H1 (cell line): ENCODE results near the gene TMTC2. TPM values are rescaled to one million over a fixed set of nuclear protein-coding genes. Genes with fewer than 3 reads are reported as not detected.

Experiments
- CTCF ChIA-PET: fragments of 300-600 bp; sonication (Branson Sonifier 250); formaldehyde crosslinking; loops from one replicate; lab custom pipeline; 2021; ENCODE audit not compliant: partially characterized antibody; lab: Charles Lee
- POLR2A ChIA-PET: fragments of 300-600 bp; sonication (Branson Sonifier 250); formaldehyde crosslinking; loops from one replicate; lab custom pipeline; 2021; ENCODE audit warnings: inconsistent platforms; ENCODE audit not compliant: partially characterized antibody; lab: Charles Lee
- DNase-seq, 2 experiments: peaks; one replicate each; pipeline versions ENCODE4 v3.0.0 to v3.0.0-alpha.2; 2010 to 2022; ENCODE audit warnings: low spot score in 2 of 2, low read depth in 1 of 2, mixed read lengths in 1 of 2
- FAIRE-seq: peaks from 2 replicates; lab custom pipeline; 2011; peaks lifted over from hg19 to GRCh38; lab: Jason Lieb, UNC
- H2AFZ ChIP-seq: 2 replicates; pipeline ENCODE4 v1.8.1; 2012; ENCODE audit warnings: low read length, inconsistent platforms
- H2AK5ac ChIP-seq: 2 replicates; pipeline ENCODE4 v1.6.1; 2013; ENCODE audit warnings: low read depth, low read length
- H2BK120ac ChIP-seq: replicated peaks from 2 replicates; pipeline ENCODE3; 2013; ENCODE audit warnings: low read depth, low read length, inconsistent platforms
- H2BK12ac ChIP-seq: 2 replicates; pipeline ENCODE4 v1.6.1; 2013; ENCODE audit warnings: low read depth, low read length
- H2BK15ac ChIP-seq: 2 replicates; pipeline ENCODE4 v1.6.1; 2013; ENCODE audit warnings: low read length
- H2BK20ac ChIP-seq: 2 replicates; pipeline ENCODE4 v1.6.1; 2013; ENCODE audit warnings: low read length
- H2BK5ac ChIP-seq: 2 replicates; pipeline ENCODE4 v1.6.1; 2013; ENCODE audit warnings: low read depth, low read length
- H3K14ac ChIP-seq: 2 replicates; pipeline ENCODE4 v1.6.1; 2013; ENCODE audit warnings: inconsistent platforms; ENCODE audit not compliant: insufficient read length
- H3K18ac ChIP-seq: 2 replicates; pipeline ENCODE4 v1.6.1; 2013; ENCODE audit warnings: low read length; ENCODE audit errors: extremely low read depth
- H3K23ac ChIP-seq: 2 replicates; pipeline ENCODE4 v1.6.1; 2013; ENCODE audit warnings: inconsistent platforms; ENCODE audit not compliant: insufficient read length
- H3K23me2 ChIP-seq: 2 replicates; pipeline ENCODE4 v1.6.1; 2013; ENCODE audit warnings: low read depth, low read length
- H3K27ac ChIP-seq: 2 replicates; pipeline ENCODE4 v1.6.1; 2011; ENCODE audit warnings: low read depth, low read length, inconsistent platforms
- H3K27me3 ChIP-seq, 4 experiments: replicated peaks in 1 of 4; 1 replicate in 1 of 4; 2 replicates in 3 of 4; pipeline versions ENCODE4 v1.6.1 to v1.8.1; 2011 to 2013; ENCODE audit warnings: low read length in 3 of 4, mild to moderate bottlenecking in 3 of 4, inconsistent platforms in 2 of 4, mixed read lengths in 2 of 4, moderate library complexity in 1 of 4; ENCODE audit not compliant: control insufficient read depth in 3 of 4, insufficient read depth in 3 of 4; ENCODE audit errors: extremely low read depth in 1 of 4
- H3K36me3 ChIP-seq, 4 experiments: 2 replicates each; pipeline versions ENCODE4 v1.6.1 to v1.8.1; 2011 to 2013; ENCODE audit warnings: mild to moderate bottlenecking in 4 of 4, low read length in 3 of 4, moderate library complexity in 2 of 4, control low read depth in 1 of 4, inconsistent platforms in 1 of 4; ENCODE audit not compliant: insufficient read depth in 4 of 4, control insufficient read depth in 2 of 4
- H3K4ac ChIP-seq: replicated peaks from 2 replicates; pipeline ENCODE3; 2013; ENCODE audit warnings: low read length, low read depth, mixed read lengths, inconsistent platforms; ENCODE audit not compliant: insufficient read length
- H3K4me1 ChIP-seq, 4 experiments: replicated peaks in 1 of 4; 1 replicate in 1 of 4; 2 replicates in 3 of 4; pipeline versions ENCODE4 v1.6.1 to v1.8.1; 2011 to 2013; ENCODE audit warnings: low read length in 3 of 4, inconsistent platforms in 2 of 4, mixed read lengths in 1 of 4; ENCODE audit not compliant: insufficient read depth in 4 of 4, control insufficient read depth in 3 of 4
- H3K4me2 ChIP-seq, 2 experiments: 2 replicates each; pipeline versions ENCODE4 v1.6.1 to v1.8.1; 2011 to 2013; ENCODE audit warnings: low read depth in 2 of 2, low read length in 2 of 2, control low read depth in 1 of 2, inconsistent platforms in 1 of 2, mild to moderate bottlenecking in 1 of 2; ENCODE audit not compliant: insufficient read depth in 1 of 2
- H3K4me3 ChIP-seq, 4 experiments: fragments of 200-600, 300-600 bp in 1 of 4; sonication (generic), shearing (Covaris generic), sonication (Bioruptor Twin) in 1 of 4; 2 replicates each; pipeline versions ENCODE4 v1.5.1 to v1.8.1; 2011 to 2016; ENCODE audit warnings: low read length in 4 of 4, low read depth in 3 of 4, control low read depth in 2 of 4, inconsistent platforms in 2 of 4, mild to moderate bottlenecking in 2 of 4, mixed read lengths in 1 of 4, moderate library complexity in 1 of 4; ENCODE audit not compliant: insufficient read depth in 2 of 4; ENCODE audit errors: extremely low read depth in 1 of 4
- H3K56ac ChIP-seq: replicated peaks from 2 replicates; pipeline ENCODE3; 2013; ENCODE audit warnings: low read depth, mild to moderate bottlenecking, mixed read lengths, low read length, inconsistent platforms; ENCODE audit not compliant: insufficient read length
- H3K79me1 ChIP-seq: 2 replicates; pipeline ENCODE4 v1.6.1; 2013; ENCODE audit warnings: low read depth, low read length, control low read depth
- H3K79me2 ChIP-seq, 2 experiments: 2 replicates each; pipeline versions ENCODE4 v1.6.1 to v1.8.1; 2012 to 2013; ENCODE audit warnings: low read length in 2 of 2, mild to moderate bottlenecking in 2 of 2, inconsistent platforms in 1 of 2; ENCODE audit not compliant: insufficient read depth in 2 of 2, control insufficient read depth in 1 of 2
- H3K9ac ChIP-seq, 4 experiments: replicated peaks in 1 of 4; 1 replicate in 1 of 4; 2 replicates in 3 of 4; pipeline versions ENCODE4 v1.6.1 to v1.8.1; 2011 to 2013; ENCODE audit warnings: low read depth in 3 of 4, low read length in 3 of 4, control low read depth in 2 of 4, mild to moderate bottlenecking in 2 of 4, moderate library complexity in 2 of 4, inconsistent platforms in 1 of 4; ENCODE audit errors: extremely low read depth in 1 of 4
- H3K9me3 ChIP-seq, 2 experiments: 2 replicates each; pipeline versions ENCODE4 v1.6.1 to v1.8.1; 2012 to 2013; ENCODE audit warnings: mild to moderate bottlenecking in 2 of 2, moderate library complexity in 2 of 2, control low read depth in 1 of 2, inconsistent platforms in 1 of 2, low read depth in 1 of 2, low read length in 1 of 2, mixed read lengths in 1 of 2; ENCODE audit not compliant: insufficient read depth in 2 of 2
- H4K20me1 ChIP-seq, 2 experiments: replicated peaks in 1 of 2; 2 replicates each; pipeline versions ENCODE3 to v1.8.1; 2011 to 2013; ENCODE audit warnings: inconsistent platforms in 2 of 2, low read length in 2 of 2, mild to moderate bottlenecking in 1 of 2; ENCODE audit not compliant: insufficient read depth in 2 of 2, control insufficient read depth in 1 of 2
- H4K5ac ChIP-seq: 2 replicates; pipeline ENCODE4 v1.6.1; 2013; ENCODE audit warnings: low read length, low read depth, mixed read lengths, inconsistent platforms; ENCODE audit not compliant: insufficient read length
- H4K8ac ChIP-seq: 2 replicates; pipeline ENCODE4 v1.8.0; 2013; ENCODE audit warnings: mild to moderate bottlenecking, moderate library complexity, low read length, inconsistent platforms; ENCODE audit not compliant: insufficient read depth; ENCODE audit errors: extremely low read depth
- H4K91ac ChIP-seq: replicated peaks from 2 replicates; pipeline ENCODE3; 2013; ENCODE audit warnings: low read length, mixed read lengths, inconsistent platforms; ENCODE audit not compliant: insufficient read length
- ATF3 ChIP-seq: IDR thresholded peaks from 2 replicates; pipeline ENCODE4 v1.6.1; 2011; ENCODE audit warnings: low read depth, mild to moderate bottlenecking, low read length; ENCODE audit not compliant: insufficient read depth
- BRCA1 ChIP-seq: IDR thresholded peaks from 2 replicates; pipeline ENCODE4 v1.6.1; 2012; ENCODE audit warnings: low read depth, low read length, improper control_type of control experiment
- CHD1 ChIP-seq: IDR thresholded peaks from 2 replicates; pipeline ENCODE4 v1.6.1; 2012; ENCODE audit warnings: low read depth, low read length, improper control_type of control experiment
- CTCF ChIP-seq, 3 experiments: IDR thresholded peaks; 1 replicate in 2 of 3; 2 replicates in 1 of 3; pipeline versions ENCODE4 v1.5.1 to v1.6.1; 2011; ENCODE audit warnings: low read length in 3 of 3, mild to moderate bottlenecking in 3 of 3, inconsistent platforms in 2 of 3, low read depth in 1 of 3, moderate library complexity in 1 of 3; ENCODE audit not compliant: insufficient read depth in 1 of 3; ENCODE audit errors: control extremely low read depth in 1 of 3
- EGR1 ChIP-seq: IDR thresholded peaks from 2 replicates; pipeline ENCODE4 v1.6.1; 2011; ENCODE audit warnings: low read depth, low read length, borderline replicate concordance
- GTF2F1 ChIP-seq: IDR thresholded peaks from 2 replicates; pipeline ENCODE4 v1.6.1; 2012; ENCODE audit warnings: low read depth, low read length, improper control_type of control experiment, borderline replicate concordance
- KDM1A ChIP-seq: fragments of 200-600, 300-600 bp; sonication (generic); IDR thresholded peaks from 2 replicates; pipeline ENCODE4 v1.7.1; 2016; ENCODE audit warnings: mild to moderate bottlenecking, low read length, borderline replicate concordance
- RBBP5 ChIP-seq: IDR thresholded peaks from 2 replicates; pipeline ENCODE4 v1.7.1; 2012; ENCODE audit warnings: low read depth, mild to moderate bottlenecking, inconsistent platforms, low read length, moderate library complexity, borderline replicate concordance
- SIN3A ChIP-seq, 2 experiments: IDR thresholded peaks in 1 of 2; conservative IDR thresholded peaks in 1 of 2; 2 replicates each; pipeline ENCODE4 v1.6.1; 2011 to 2012; ENCODE audit warnings: low read length in 2 of 2, improper control_type of control experiment in 1 of 2, low read depth in 1 of 2, mild to moderate bottlenecking in 1 of 2
- WGBS, 2 experiments: shearing (Covaris generic) in 1 of 2; methylation state at CpG; one replicate each; pipeline versions ENCODE4 v1.1.6 to v1.1.7; 2013 to 2015; ENCODE audit warnings: low lambda C conversion rate in 2 of 2, mixed read lengths in 2 of 2, inconsistent platforms in 1 of 2, low coverage in 1 of 2, missing lambda C conversion rate in 1 of 2; ENCODE audit not compliant: insufficient replicate concordance in 2 of 2, insufficient coverage in 1 of 2, insufficient read length in 1 of 2; ENCODE audit errors: extremely low coverage in 1 of 2, missing lambda C conversion rate in 1 of 2; 5-methylcytosine and 5-hydroxymethylcytosine counted together
- polyA plus RNA-seq, 7 experiments: library from polyadenylated mRNA; depleted of rRNA in 3 of 7; stranded (reverse) in 5 of 7; unstranded in 2 of 7; fragments of >200 nt in 5 of 7; fragments of 200-250 nt in 2 of 7; gene quantifications; 1 replicate in 5 of 7; 2 replicates in 1 of 7; 4 replicates in 1 of 7; pipeline versions ENCODE4 v1.2.1 to v1.2.3, GENCODE V29; 2011 to 2013; ENCODE audit warnings: missing spikeins in 2 of 7, mixed read lengths in 2 of 7
- total RNA-seq: library from RNA; stranded (reverse); fragmentation: NEBNext Ultra II Directional; extraction: Animal tissue kit (Norgen Biotek cat#: 25700); gene quantifications from 2 replicates; pipeline ENCODE4 v1.2.1, GENCODE V29; 2021
- TF ChIP-seq, protein P1 (sequence below): IDR thresholded peaks from 2 replicates; pipeline ENCODE4 v1.6.1; 2012; ENCODE audit warnings: inconsistent platforms

The TMTC2 gene
- total and polyA plus RNA-seq, 2 of the 8 experiments (the other 6 are each of a cell fraction or from before 2014, with no cell fraction given) = 2.3 to 3.9 TPM

DNA sequence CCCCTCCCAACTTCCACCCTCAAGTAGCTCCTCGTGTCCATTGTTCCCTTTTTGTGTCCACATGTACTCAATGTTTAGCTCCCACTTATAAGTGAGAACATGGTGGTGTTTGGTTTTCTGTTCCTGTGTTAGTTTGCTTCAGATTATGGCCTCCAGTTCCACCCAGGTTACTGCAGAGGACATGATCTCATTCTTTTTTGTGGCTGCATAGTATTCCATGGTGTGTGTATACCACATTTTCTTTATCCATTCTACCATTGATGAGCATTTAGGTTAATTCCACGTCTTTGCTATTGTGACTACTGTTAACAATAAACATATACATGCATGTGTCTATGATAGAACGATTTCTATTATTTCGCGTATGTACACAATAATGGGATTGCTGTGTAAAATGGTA is 362.6 kb downstream of the TMTC2 start:
- Histone ChIP-seq H2BK120ac (no peak overlapping the region), H3K23me2 (no peaks in the 10 kb centered on the region), H3K9ac (no peak overlapping the region), H3K4ac (no peak overlapping the region), H3K18ac (no peak overlapping the region), H3K27me3 (peaks cover 0 to 1% (median 0%) of the 10 kb centered on the region in 4 experiments; a peak in 1 of 7 replicates), H3K56ac (no peak overlapping the region), H4K5ac (no peak overlapping the region), H4K8ac (no peak overlapping the region), H3K4me2 (no peak overlapping the region), H4K91ac (no peak overlapping the region), H3K79me2 (no peaks in the 10 kb centered on the region), H3K9me3 (no peaks in the 10 kb centered on the region), H3K14ac (no peak overlapping the region), H3K36me3 (no peaks in the 10 kb centered on the region), H2BK5ac (no peak overlapping the region), H2BK12ac (no peak overlapping the region), H2AFZ (no peak overlapping the region), H4K20me1 (no peaks in the 10 kb centered on the region), H2BK15ac (no peak overlapping the region), H3K27ac (no peak overlapping the region), H3K79me1 (no peaks in the 10 kb centered on the region), H3K23ac (no peak overlapping the region), H3K4me1 (no peaks in the 10 kb centered on the region), H2BK20ac (no peak overlapping the region), H3K4me3 (no peak overlapping the region), H2AK5ac (no peak overlapping the region)
- CTCF ChIA-PET = no interaction called here
- POLR2A ChIA-PET = no interaction called here
- FAIRE-seq (no peak), DNase-seq (no peak)
- 93% methylated on average over 5 of the region's 5 CpGs; no CpG with 5 or more reads in 1 of the 2 experiments for WGBS, 2 experiments
- TF ChIP-seq EGR1 = no peak
- TF ChIP-seq CHD1 = no peak
- TF ChIP-seq BRCA1 = no peak
- no peak for TF ChIP-seq CTCF (IDR thresholded peaks at IDR 0.05; ENCODE audit: control extremely low read depth in 1 of 3, insufficient read depth in 1 of 3, low read depth in 1 of 3, low read length in 3 of 3)
- TF ChIP-seq RBBP5 = no peak
- TF ChIP-seq KDM1A = no peak
- TF ChIP-seq, protein P1, sequence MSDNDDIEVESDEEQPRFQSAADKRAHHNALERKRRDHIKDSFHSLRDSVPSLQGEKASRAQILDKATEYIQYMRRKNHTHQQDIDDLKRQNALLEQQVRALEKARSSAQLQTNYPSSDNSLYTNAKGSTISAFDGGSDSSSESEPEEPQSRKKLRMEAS = no peak
- TF ChIP-seq ATF3 = no peak
- no peak for TF ChIP-seq SIN3A (conservative IDR thresholded peaks at IDR 0.05 in 1 of 2, IDR thresholded peaks at IDR 0.05 in 1 of 2; ENCODE audit: low read depth in 1 of 2, low read length in 2 of 2)
- no peak for TF ChIP-seq GTF2F1
